HepG2 (cell line): ENCODE data around the gene DNAJC12. TPM values are rescaled to one million over a fixed set of nuclear protein-coding genes. Genes with fewer than 3 reads are reported as not detected.
A peak's percentile ranks its signal among the peaks of the same experiment; 100 is the strongest.

Source experiments
- ESRRA ChIP-seq: sonication (generic); formaldehyde crosslinking; IDR thresholded peaks from 2 replicates; pipeline ENCODE4 v1.5.1; 2020; ENCODE audit warnings: mild to moderate bottlenecking, low read depth, missing genetic modification reagents
- HNRNPL ChIP-seq: fragments of 200-400 bp; formaldehyde crosslinking; IDR thresholded peaks from 2 replicates; pipeline ENCODE4 v1.6.1; 2017; ENCODE audit warnings: mild to moderate bottlenecking, low read depth, low read length
- HNRNPUL1 ChIP-seq: fragments of 200-400 bp; formaldehyde crosslinking; IDR thresholded peaks from 2 replicates; pipeline ENCODE4 v1.6.1; 2017; ENCODE audit warnings: low read depth, mild to moderate bottlenecking, low read length, moderate library complexity
- IRF2 ChIP-seq: IDR thresholded peaks from 2 replicates; pipeline ENCODE4 v1.6.1; 2018; ENCODE audit warnings: missing genetic modification reagents, missing compliant biosample characterization
- MTERF4 ChIP-seq: sonication (generic); formaldehyde crosslinking; IDR thresholded peaks from 2 replicates; pipeline ENCODE4 v1.8.0; 2023; ENCODE audit warnings: mild to moderate bottlenecking, missing genetic modification reagents
- NFE2L1 ChIP-seq: sonication (generic); formaldehyde crosslinking; IDR thresholded peaks from 2 replicates; pipeline ENCODE4 v1.4.0; 2020; ENCODE audit warnings: missing genetic modification reagents, mild to moderate bottlenecking, borderline replicate concordance
- RAD21 ChIP-seq: fragments of 450-650 bp; formaldehyde crosslinking; IDR thresholded peaks from 2 replicates; pipeline ENCODE4 v1.5.0; 2020; ENCODE audit warnings: mild to moderate bottlenecking
- RBM22 ChIP-seq: fragments of 200-400 bp; formaldehyde crosslinking; optimal IDR thresholded peaks from 2 replicates; pipeline ENCODE3; 2017; ENCODE audit warnings: mild to moderate bottlenecking, low read length, moderate library complexity
- RFX3 ChIP-seq: IDR thresholded peaks from 2 replicates; pipeline ENCODE4 v1.6.1; 2016; ENCODE audit warnings: missing biosample characterization, missing genetic modification reagents
- RFX5 ChIP-seq: IDR thresholded peaks from 2 replicates; pipeline ENCODE4 v1.6.1; 2011; ENCODE audit warnings: low read depth, low read length, improper control_type of control experiment
- SP5 ChIP-seq: IDR thresholded peaks from 2 replicates; pipeline ENCODE4 v1.6.1; 2016; ENCODE audit warnings: low read depth, borderline replicate concordance
- SPEN ChIP-seq: sonication (generic); formaldehyde crosslinking; IDR thresholded peaks from 2 replicates; pipeline ENCODE4 v1.5.1; 2020; ENCODE audit warnings: low read depth, mild to moderate bottlenecking, missing genetic modification reagents
- ZC3H4 ChIP-seq: sonication (generic); formaldehyde crosslinking; IDR thresholded peaks from 2 replicates; pipeline ENCODE4 v1.4.0; 2020; ENCODE audit warnings: missing genetic modification reagents, borderline replicate concordance
- ZNF431 ChIP-seq: sonication (generic); formaldehyde crosslinking; IDR thresholded peaks from 2 replicates; pipeline ENCODE4 v1.9.0; 2022; ENCODE audit warnings: missing genetic modification reagents, low read depth, mild to moderate bottlenecking, borderline replicate concordance
- ZNF691 ChIP-seq: sonication (generic); formaldehyde crosslinking; IDR thresholded peaks from 2 replicates; pipeline ENCODE4 v1.4.0; 2020; ENCODE audit warnings: missing genetic modification reagents, low read depth, mild to moderate bottlenecking, borderline replicate concordance
- ZNF704 ChIP-seq: sonication (generic); formaldehyde crosslinking; IDR thresholded peaks from 2 replicates; pipeline ENCODE4 v1.8.1; 2023; ENCODE audit warnings: mild to moderate bottlenecking, inconsistent platforms, moderate library complexity, missing genetic modification reagents, borderline replicate concordance
- ZNF709 ChIP-seq: sonication (generic); formaldehyde crosslinking; IDR thresholded peaks from 2 replicates; pipeline ENCODE4 v1.5.0; 2020; ENCODE audit warnings: mild to moderate bottlenecking, missing genetic modification reagents
- polyA plus RNA-seq, 8 experiments: library from polyadenylated mRNA; depleted of rRNA in 3 of 8; stranded (reverse) in 7 of 8; unstranded in 1 of 8; fragments of >200 nt; fragmentation: Illumina TruSeq in 4 of 8; extraction: Trizol in 4 of 8; gene quantifications; 2 replicates each; pipeline versions ENCODE4 v1.2.1 to v1.2.3, GENCODE V29; 2011 to 2016; ENCODE audit warnings: low read depth in 4 of 8, missing spikeins in 1 of 8, mixed read lengths in 1 of 8; ENCODE audit not compliant: insufficient read depth in 1 of 8
- total RNA-seq, 5 experiments: library from RNA; depleted of rRNA; stranded (reverse); fragments of >200 nt; fragmentation: Illumina TruSeq; extraction: Trizol; gene quantifications; 2 replicates each; pipeline ENCODE4 v1.2.3, GENCODE V29; 2016; ENCODE audit warnings: low read depth in 1 of 5
- TF ChIP-seq, protein P1 (sequence below): sonication (generic); formaldehyde crosslinking; IDR thresholded peaks from 2 replicates; pipeline ENCODE4 v1.5.0; 2020; ENCODE audit warnings: mild to moderate bottlenecking, missing genetic modification reagents
- TF ChIP-seq, protein P2 (sequence below): sonication (generic); formaldehyde crosslinking; IDR thresholded peaks from 2 replicates; pipeline ENCODE4 v1.4.0; 2020; ENCODE audit warnings: mild to moderate bottlenecking, missing genetic modification reagents

DNAJC12 gene
- total and polyA plus RNA-seq, 2 of the 13 experiments (the other 11 are each of a cell fraction or from before 2014, with no cell fraction given), result 11.6 to 43.9 TPM

GRCh38 chr10:67803588-67804394 lies 34.2 kb downstream of the DNAJC12 start (continued):
- TF ChIP-seq HNRNPL (no peak), RFX5 (no peak; the same call in 1 of the 2 replicates), ZNF691 (CRISPR knock-in tag) (0 out of 2 replicates have a peak, but pooled peaks have one; percentile 24), ZC3H4 (CRISPR knock-in tag) (no peak), SPEN (CRISPR knock-in tag) (no peak), MTERF4 (no peak), HNRNPUL1 (peak; percentile 94), ZNF431 (CRISPR knock-in tag) (no peak), RFX3 (CRISPR knock-in tag) (peak; percentile 30; the same call in 1 of the 2 replicates), SP5 (CRISPR knock-in tag) (peak; percentile 62; the same call in 1 of the 2 replicates), ZNF704 (CRISPR knock-in tag) (no peak), IRF2 (CRISPR knock-in tag) (peak; percentile 68; the same call in 1 of the 2 replicates), ESRRA (no peak), RAD21 (no peak), NFE2L1 (no peak), ZNF709 (CRISPR knock-in tag) (no peak), RBM22 (no peak)
- TF ChIP-seq, protein P1, sequence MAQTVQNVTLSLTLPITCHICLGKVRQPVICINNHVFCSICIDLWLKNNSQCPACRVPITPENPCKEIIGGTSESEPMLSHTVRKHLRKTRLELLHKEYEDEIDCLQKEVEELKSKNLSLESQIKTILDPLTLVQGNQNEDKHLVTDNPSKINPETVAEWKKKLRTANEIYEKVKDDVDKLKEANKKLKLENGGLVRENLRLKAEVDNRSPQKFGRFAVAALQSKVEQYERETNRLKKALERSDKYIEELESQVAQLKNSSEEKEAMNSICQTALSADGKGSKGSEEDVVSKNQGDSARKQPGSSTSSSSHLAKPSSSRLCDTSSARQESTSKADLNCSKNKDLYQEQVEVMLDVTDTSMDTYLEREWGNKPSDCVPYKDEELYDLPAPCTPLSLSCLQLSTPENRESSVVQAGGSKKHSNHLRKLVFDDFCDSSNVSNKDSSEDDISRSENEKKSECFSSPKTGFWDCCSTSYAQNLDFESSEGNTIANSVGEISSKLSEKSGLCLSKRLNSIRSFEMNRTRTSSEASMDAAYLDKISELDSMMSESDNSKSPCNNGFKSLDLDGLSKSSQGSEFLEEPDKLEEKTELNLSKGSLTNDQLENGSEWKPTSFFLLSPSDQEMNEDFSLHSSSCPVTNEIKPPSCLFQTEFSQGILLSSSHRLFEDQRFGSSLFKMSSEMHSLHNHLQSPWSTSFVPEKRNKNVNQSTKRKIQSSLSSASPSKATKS, result no peak
- TF ChIP-seq, protein P2, sequence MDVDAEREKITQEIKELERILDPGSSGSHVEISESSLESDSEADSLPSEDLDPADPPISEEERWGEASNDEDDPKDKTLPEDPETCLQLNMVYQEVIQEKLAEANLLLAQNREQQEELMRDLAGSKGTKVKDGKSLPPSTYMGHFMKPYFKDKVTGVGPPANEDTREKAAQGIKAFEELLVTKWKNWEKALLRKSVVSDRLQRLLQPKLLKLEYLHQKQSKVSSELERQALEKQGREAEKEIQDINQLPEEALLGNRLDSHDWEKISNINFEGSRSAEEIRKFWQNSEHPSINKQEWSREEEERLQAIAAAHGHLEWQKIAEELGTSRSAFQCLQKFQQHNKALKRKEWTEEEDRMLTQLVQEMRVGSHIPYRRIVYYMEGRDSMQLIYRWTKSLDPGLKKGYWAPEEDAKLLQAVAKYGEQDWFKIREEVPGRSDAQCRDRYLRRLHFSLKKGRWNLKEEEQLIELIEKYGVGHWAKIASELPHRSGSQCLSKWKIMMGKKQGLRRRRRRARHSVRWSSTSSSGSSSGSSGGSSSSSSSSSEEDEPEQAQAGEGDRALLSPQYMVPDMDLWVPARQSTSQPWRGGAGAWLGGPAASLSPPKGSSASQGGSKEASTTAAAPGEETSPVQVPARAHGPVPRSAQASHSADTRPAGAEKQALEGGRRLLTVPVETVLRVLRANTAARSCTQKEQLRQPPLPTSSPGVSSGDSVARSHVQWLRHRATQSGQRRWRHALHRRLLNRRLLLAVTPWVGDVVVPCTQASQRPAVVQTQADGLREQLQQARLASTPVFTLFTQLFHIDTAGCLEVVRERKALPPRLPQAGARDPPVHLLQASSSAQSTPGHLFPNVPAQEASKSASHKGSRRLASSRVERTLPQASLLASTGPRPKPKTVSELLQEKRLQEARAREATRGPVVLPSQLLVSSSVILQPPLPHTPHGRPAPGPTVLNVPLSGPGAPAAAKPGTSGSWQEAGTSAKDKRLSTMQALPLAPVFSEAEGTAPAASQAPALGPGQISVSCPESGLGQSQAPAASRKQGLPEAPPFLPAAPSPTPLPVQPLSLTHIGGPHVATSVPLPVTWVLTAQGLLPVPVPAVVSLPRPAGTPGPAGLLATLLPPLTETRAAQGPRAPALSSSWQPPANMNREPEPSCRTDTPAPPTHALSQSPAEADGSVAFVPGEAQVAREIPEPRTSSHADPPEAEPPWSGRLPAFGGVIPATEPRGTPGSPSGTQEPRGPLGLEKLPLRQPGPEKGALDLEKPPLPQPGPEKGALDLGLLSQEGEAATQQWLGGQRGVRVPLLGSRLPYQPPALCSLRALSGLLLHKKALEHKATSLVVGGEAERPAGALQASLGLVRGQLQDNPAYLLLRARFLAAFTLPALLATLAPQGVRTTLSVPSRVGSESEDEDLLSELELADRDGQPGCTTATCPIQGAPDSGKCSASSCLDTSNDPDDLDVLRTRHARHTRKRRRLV (CRISPR knock-in tag), result no peak
